ENCODE results near the gene TMPRSS6. TPM values are rescaled to one million over a fixed set of nuclear protein-coding genes. Genes with fewer than 3 reads are reported as not detected.

The TMPRSS6 gene
- 0.18 TPM for total RNA-seq

GRCh38 chr22:37109242-37109917 is at the start of gene TMPRSS6:
TMPRSS6 (minus strand) TSS chr22:37109713; CDS start chr22:37103417, 6,296 bp downstream.

GRCh38 chr22:37051391-37052385 is 57.8 kb downstream of the TMPRSS6 start, which contains the start of gene KCTD17:
KCTD17 (plus strand) TSS chr22:37051742; CDS start chr22:37051761, 19 bp downstream.

GRCh38 chr22:37019309-37020191 is 90.0 kb downstream of the TMPRSS6 start, which contains the start of the genes MPST and TST:
MPST (plus strand) TSS chr22:37019742; CDS start chr22:37019837, 95 bp downstream.
TST (minus strand) TSS chr22:37019447; CDS start chr22:37018732, 715 bp downstream.

Other genes starting within 250 kb of the TMPRSS6 start
- gene NCF4, start 248.7 kb downstream of the TMPRSS6 start, total RNA-seq = 13.8 TPM
- 7.9 TPM for gene CSF2RB, start 196.1 kb downstream of the TMPRSS6 start, total RNA-seq
- 46.2 TPM for gene TST, start 90.3 kb downstream of the TMPRSS6 start, total RNA-seq
- gene MPST, start 90.0 kb downstream of the TMPRSS6 start, total RNA-seq = 108 TPM
- 23.3 TPM for gene KCTD17, start 58.0 kb downstream of the TMPRSS6 start, total RNA-seq
- 0.82 TPM for gene IL2RB, start 40.2 kb upstream of the TMPRSS6 start, total RNA-seq
- gene C1QTNF6, start 78.5 kb upstream of the TMPRSS6 start, total RNA-seq = 17.7 TPM
- gene SSTR3, start 102.8 kb upstream of the TMPRSS6 start, total RNA-seq = 0.35 TPM
- 12.7 TPM for gene RAC2, start 134.6 kb upstream of the TMPRSS6 start, total RNA-seq
- 12.2 TPM for gene CYTH4, start 172.8 kb upstream of the TMPRSS6 start, total RNA-seq